NCI-H146 treated with DMSO at 0.1 percent for 48 hours (cell line): ENCODE data around the gene CTNNA1.

Source experiments
- DNase-seq: peaks from one replicate; lab custom pipeline; 2025; ENCODE audit not compliant: unreplicated experiment; lab: John Stamatoyannopoulos, UW

Gene CTNNA1

GRCh38 chr5:138962614-138963370 lies 209.6 kb downstream of the CTNNA1 start:
- DNase-seq: no peak

GRCh38 chr5:138963763-138964371 lies 210.6 kb downstream of the CTNNA1 start:
- no peak for DNase-seq

- no peak for DNase-seq
Observed at GRCh38 chr5:138964647-138965201, 211.5 kb downstream of the CTNNA1 start.

DNA sequence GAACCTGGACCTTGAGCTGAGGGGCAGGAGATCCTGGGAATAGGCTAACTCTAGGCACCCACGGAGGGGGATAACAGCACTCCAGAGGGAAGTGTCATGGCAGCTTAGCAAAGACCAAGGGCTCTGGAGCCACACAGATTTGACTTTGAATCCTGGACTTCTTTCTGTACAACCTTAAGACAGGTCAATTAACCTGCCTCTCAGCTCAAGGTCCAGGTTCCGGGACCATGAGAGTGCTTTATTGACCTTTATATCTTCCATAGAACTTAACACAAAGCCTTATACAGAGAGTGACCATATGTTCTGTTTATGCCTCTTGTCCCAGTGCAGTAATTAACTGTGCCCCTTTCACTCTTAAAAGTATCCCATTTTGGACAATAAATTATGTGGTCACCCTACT lies 212.4 kb downstream of the CTNNA1 start:
- DNase-seq: no peak

- no peak for DNase-seq
Observed at GRCh38 chr5:138966236-138966985, 213.2 kb downstream of the CTNNA1 start.

GRCh38 chr5:138967791-138968448 lies 214.7 kb downstream of the CTNNA1 start:
- no peak for DNase-seq

- no peak for DNase-seq
Observed at GRCh38 chr5:138968601-138969000, 215.4 kb downstream of the CTNNA1 start.

- no peak for DNase-seq
Observed at GRCh38 chr5:138969323-138970002, 216.2 kb downstream of the CTNNA1 start.

DNA sequence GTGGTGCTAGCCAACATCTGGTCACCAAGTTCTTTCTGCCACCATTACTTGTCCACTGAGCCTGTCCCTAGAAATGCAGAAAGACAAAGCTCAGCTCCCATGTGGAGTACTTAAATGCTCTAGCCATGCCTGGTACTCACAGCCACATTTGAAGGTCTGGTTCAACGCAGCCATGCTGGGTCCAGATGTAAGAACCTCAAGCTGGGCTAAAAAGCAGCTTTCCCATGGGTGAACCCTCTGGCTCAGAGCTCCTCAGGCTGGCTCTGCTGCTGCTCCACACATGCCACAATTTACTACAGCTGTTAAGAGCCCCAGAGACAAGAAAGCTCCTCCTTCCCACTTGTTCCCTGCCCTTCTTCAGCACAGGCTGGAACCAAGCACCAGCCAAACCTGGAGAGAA lies 219.0 kb downstream of the CTNNA1 start:
- no peak for DNase-seq

GRCh38 chr5:138972836-138973235 lies 219.6 kb downstream of the CTNNA1 start:
- no peak for DNase-seq

DNA sequence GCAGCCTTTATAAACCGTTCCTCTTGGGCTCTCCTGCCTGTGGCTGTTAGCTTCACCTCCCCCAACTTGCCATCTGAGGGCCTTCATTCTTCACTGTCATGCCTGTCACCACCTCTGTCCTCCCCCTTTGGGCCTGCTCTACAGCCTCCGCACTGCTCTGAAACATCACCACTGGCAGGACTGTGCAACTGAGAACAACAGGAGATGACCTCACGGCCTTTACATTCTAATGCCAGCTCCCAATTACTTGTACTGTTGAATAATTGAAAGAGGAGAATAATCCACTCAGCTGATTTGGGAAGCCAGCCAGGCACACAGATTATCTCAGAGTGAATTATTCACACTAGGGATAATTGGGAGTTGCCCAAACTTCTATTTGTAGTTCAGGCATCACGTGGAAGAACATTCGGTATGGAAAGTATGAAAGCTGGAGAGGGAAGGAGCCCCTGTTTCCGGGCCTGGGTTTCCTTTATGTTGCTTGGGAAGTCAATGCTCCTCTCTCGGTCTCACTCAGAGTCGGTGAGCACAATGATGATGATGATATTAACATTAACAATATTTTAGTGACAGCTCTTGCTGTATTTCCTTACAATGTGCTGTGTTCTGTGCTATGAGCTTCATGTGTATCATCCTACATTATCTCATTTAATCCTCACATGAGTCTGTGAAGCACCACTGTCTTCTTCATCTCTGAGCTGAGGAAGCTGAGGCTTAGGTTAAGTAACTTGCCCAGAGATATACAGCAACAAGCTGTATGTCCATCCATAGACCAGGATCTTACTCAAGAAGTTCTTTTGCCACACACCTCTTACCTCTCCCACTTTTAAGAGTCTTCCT lies 221.2 kb downstream of the CTNNA1 start:
- DNase-seq: no peak

DNA sequence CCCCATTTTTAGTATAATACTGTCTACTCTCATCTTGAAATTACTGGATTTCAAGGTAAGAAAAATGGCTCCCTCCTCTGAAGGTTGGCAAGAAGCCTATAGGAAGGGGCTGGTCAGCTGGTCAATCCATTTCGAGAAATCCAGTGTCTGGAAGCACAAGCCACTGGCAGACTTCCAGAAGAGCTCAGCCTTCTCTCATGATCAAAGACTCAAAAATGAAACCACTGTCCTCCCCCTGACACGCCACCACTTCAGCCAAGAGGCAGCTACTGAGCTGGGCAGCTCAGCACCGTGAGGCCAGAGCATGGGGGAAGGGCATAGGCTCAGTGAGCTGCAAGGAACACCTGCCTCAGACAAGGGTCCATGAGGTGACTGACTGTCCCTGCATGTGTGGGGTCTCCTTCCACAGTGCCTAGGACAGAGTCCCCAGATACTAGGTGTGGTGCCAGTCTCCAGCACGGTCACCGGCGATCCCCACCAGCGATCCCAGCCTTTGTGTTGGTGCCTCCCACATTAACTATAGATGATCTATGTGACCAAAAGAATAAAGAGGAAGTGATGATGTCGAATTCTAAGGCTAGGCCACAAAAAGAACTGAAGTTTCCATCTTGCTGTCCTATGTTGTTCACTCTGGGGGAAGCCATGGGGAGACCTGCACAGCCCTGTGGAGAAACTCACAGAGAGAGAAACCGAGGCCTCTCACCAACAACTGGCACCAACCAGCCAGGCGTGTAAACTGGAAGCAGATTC lies 222.0 kb downstream of the CTNNA1 start:
- no peak for DNase-seq

DNA sequence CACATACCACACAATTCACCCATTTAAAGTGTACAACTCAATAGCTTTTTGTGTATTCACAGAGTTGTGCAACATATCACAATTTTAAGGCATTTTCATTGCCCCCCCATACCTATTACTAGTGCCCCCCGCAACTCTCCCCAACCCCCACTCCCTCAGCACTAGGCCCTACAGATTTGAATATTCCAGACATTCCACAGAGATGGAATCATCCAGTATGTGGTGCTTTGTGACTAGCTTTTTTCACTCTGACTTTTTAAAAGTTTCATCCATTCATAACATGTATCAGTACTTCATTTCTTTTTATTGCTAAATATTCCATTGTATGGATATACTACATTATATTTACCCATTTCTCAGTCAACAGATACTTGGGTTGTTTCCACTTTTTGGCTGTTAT lies 224.9 kb downstream of the CTNNA1 start:
- DNase-seq: no peak

DNA sequence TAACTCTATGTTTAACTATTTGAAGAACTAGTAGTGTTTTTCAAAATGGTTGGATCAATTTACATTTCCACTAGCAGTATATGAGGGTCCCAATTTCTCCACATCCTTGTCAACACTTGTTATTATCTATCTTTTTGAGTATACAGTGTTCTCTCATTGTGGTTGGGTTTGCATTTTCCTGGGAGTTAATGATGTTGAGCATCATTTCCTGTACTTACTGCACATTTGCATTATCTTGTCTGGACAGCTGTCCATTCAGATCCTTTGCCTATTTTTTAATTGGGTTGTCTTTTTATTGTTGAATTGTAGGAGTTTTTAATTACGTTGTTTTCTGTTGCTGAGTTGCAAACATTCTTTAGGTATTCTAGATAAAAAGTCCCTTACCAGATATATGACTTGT lies 225.4 kb downstream of the CTNNA1 start:
- DNase-seq: no peak

DNA sequence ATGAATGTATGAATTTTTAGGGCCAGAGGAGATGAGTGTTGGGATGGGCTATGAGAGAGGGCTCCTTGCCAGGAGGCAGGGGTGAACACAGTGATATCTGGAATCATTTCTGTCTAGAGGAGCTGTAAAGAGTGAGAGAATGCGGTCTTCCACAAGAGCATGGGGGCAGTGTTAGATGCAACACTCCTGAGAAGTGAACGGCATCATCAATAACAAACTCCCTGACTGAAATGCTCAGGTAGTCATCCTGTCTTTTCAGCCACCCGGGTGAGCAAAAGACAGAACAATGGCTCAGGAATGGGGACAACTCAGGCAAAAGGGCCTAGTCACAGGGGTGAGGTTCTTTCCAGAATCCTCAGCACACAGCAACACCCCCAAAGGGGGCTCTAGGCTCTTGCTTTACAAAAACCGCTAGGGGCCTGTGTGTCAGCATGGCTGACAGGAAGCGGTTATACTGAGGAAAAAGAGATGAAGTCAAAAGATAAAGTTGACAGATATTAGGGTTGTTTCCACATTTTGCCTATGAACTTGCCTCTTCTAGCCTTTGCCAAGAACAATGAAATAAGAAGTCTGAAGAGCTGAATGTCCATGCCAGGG lies 226.6 kb downstream of the CTNNA1 start:
- DNase-seq: no peak

- DNase-seq: no peak
Observed at GRCh38 chr5:138980441-138980840, 227.2 kb downstream of the CTNNA1 start.

DNA sequence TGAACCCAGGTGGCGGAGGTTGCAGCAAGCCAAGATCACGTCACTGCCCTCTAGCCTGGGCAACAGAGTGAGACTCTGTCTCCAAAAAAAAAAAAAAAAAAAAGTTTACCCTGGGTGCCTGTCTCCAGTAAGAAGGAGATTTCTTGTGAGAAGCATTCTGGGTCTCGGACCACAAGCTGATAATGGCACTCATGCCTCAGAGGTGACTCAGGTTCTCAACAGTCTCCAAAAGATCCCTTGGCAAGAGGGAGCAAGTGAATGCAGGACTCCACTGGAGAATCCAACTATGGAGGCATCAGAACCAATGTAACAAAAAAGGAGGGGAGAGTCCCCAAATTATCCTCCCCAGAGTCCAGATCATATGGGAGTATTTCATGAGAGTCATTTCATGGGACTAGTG lies 227.9 kb downstream of the CTNNA1 start:
- DNase-seq: no peak

GRCh38 chr5:138981586-138981985 lies 228.4 kb downstream of the CTNNA1 start:
- no peak for DNase-seq

DNA sequence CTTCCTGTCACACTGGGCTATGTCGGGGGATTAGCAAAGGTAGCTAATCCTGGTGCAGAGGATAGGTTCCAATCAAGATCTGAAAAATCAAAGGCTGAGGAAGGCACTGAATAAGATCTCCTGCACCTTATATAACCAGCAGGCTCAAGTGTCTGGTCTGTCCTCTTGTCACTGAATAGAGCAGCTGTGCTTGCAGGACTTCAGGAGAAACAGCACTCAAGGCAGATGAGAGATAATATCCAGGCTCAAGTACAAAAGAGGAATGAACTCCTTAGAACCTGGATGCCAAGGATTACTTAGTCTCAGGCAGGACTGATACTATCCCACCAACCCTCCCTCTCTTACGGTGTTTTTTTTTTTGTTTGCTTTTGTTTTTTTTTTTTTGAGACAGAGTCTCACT lies 230.8 kb downstream of the CTNNA1 start:
- no peak for DNase-seq
